Stimulated activated CD8-positive, alpha-beta memory T cell treated with anti-CD3 and anti-CD28 coated beads, Interleukin-15, amount 100 ng/mL, for 4 hours (primary cell): Measurements from ENCODE around the gene MINAR2.

ENCODE experiments used
- DNase-seq, 2 donors: peaks; one replicate each; pipeline ENCODE4 v3.0.0-alpha.2; 2020; ENCODE audit warnings: low read depth in 2 of 2

MINAR2 gene

DNA sequence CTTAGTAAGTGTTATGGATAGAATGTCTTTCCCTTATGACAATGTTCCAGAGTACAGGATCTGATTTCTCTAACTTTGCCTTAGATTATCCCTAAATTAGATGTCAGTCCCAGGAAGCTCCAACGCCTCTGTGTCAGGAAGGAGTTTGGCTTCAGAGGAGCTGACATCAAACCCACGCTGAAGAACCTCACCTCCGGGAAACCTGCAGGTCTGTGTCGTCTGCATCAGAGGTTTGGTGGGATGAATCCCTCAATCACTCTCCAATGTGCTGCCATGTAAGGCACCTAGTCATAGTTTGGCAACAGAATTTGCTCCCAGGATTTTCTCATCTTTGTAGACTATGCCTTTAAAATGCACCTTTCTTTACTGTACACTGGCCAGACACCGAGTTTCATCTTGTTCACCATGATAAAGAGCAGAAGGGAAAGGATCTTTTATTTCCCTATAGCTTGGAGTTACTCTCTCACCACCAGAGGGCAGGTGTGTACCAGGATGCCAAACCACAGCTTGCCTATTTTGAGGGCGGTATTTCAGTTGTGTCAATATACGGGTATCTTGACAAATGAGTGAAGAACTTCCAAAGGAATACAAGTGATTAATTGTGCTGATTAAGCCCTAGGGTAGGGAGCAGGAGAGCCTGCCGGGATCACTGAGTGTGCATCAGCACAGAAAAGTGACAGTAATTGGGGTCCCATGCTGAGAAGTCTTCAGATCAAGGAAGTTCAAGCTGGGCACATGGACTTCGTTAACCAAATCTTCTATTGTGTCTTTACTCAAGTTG, 23.4 kb downstream of the MINAR2 start:
- no peak for DNase-seq

DNA sequence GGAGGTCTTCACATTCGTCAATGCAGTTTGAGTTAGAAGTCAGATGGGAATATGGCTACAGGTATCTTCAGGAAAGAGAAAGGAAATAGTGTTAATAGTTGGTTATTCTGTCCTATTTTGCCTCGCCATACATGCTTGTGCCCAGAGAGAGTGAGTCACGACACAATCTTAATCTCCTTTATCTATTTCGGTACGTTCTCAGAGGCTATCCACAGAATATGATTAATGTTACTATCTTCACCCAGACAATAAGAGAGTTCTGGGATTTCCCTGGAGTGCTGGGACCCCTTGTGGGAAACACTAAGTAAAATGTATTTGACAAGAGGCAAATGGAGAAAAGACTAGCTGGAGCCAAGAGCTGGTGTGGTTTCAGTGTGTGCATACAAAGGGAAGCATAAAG, 25.5 kb downstream of the MINAR2 start:
- DNase-seq: no peak

DNA sequence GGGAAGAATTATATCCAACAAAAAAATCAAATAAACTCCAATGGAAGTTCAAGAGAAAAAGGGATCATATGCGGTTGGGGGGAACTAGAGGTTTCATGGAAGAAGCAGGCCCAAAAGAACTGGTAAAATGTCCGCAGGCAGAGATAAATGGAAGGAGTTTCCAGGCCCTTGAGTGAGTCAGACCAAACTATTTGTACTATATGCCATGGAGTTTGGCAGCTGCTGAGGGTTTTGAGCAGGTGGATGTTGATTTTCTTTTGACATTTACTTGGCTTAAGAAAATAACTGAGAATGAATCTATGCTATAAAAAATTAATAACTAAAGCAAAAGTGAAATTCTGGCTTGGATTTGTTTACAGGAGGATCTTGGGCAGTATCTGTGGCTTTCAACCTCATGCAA, 33.7 kb downstream of the MINAR2 start:
- no peak for DNase-seq

DNA sequence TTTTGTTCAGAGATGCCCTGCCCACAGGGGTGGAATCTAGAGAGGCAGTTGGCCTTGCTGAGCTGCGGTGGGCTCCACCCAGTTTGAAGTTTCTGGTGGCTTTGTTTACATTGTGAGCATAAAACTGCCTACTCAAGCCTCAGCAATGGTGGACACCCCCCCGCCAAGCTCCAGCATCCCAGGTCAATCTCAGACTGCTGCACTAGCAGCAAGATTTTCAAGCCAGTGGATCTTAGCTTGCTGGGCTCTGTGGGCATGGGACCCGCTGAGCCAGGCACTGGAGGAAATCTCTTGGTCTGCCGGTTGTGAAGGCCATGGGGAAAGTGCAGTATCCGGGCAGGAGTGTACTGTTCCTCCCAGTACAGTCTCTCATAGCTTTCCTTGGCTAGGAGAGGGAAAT, 55.5 kb downstream of the MINAR2 start:
- no peak for DNase-seq

DNA sequence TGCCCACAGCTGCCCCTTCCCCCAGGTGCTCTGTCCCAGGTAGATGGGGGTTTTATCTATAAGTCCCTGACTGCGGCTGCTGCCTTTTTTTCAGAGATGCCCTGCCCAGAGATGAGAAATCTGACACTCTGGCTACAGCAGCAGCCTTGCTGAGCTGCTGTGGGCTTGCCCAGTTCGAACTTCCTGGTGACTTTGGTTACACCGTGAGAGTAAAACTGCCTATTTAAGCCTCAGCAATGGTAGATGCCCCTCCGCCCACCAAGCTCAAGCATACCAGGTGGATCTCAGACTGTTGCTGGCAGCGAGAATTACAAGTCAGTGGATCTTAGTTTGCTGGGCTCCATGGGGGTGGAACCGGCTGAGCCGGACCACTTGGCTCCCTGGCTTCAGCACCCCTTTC, 56.8 kb downstream of the MINAR2 start:
- DNase-seq: no peak

DNA sequence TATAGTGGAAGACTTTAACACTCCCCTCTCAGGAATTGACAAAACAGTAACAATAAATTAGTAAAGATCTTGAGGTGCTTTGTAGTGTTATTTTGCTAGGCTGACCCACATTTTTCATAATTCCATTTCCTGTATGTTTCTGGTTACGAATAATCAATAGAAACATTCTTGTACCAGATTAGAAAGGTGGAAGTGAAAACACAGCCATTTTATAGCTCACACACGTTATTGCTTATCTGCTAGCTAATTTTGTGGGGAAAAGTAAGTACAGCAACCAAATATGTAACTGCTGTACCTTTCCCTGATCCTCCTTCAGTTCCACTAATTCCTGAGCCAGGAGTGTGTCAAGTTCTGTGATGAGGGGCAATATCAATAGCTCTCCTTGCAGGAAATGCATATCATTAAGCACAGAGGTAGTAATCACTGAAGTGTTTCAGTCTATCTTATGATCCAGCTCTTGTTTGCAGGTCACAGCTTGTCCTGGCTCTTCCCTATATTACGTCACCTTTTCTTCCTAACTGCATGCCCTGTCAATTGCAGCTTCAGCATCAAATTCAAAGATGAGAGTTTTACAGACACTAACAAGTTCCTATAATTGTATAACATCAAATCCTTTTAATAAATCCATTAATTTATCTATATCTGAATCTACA, 59.4 kb downstream of the MINAR2 start:
- no peak for DNase-seq
